BLaER1 (cell line): ENCODE measurements around the gene MAN2A1.

Experiments used
- H3K27ac ChIP-seq: shearing (Covaris generic); formaldehyde crosslinking; 2 replicates; pipeline ENCODE4 v1.8.1; 2022
- H3K27me3 ChIP-seq: shearing (Covaris generic); formaldehyde crosslinking; 2 replicates; pipeline ENCODE4 v1.8.1; 2022
- H3K36me3 ChIP-seq: shearing (Covaris generic); formaldehyde crosslinking; 2 replicates; pipeline ENCODE4 v1.8.1; 2022
- H3K4me1 ChIP-seq: shearing (Covaris generic); formaldehyde crosslinking; 2 replicates; pipeline ENCODE4 v1.8.1; 2022
- H3K4me2 ChIP-seq: shearing (Covaris generic); formaldehyde crosslinking; 2 replicates; pipeline ENCODE4 v1.8.1; 2022
- H3K4me3 ChIP-seq: shearing (Covaris generic); formaldehyde crosslinking; 2 replicates; pipeline ENCODE4 v1.8.1; 2022
- H3K9ac ChIP-seq: shearing (Covaris generic); formaldehyde crosslinking; 2 replicates; pipeline ENCODE4 v1.8.1; 2022
- H3K9me3 ChIP-seq: shearing (Covaris generic); formaldehyde crosslinking; 2 replicates; pipeline ENCODE4 v1.8.1; 2022
- H4K20me1 ChIP-seq: shearing (Covaris generic); formaldehyde crosslinking; 2 replicates; pipeline ENCODE4 v1.8.1; 2022
- Cebpa-rat ChIP-seq: shearing (Covaris generic); IDR thresholded peaks from 2 replicates; pipeline ENCODE4 v1.8.1; 2022

The MAN2A1 gene

DNA sequence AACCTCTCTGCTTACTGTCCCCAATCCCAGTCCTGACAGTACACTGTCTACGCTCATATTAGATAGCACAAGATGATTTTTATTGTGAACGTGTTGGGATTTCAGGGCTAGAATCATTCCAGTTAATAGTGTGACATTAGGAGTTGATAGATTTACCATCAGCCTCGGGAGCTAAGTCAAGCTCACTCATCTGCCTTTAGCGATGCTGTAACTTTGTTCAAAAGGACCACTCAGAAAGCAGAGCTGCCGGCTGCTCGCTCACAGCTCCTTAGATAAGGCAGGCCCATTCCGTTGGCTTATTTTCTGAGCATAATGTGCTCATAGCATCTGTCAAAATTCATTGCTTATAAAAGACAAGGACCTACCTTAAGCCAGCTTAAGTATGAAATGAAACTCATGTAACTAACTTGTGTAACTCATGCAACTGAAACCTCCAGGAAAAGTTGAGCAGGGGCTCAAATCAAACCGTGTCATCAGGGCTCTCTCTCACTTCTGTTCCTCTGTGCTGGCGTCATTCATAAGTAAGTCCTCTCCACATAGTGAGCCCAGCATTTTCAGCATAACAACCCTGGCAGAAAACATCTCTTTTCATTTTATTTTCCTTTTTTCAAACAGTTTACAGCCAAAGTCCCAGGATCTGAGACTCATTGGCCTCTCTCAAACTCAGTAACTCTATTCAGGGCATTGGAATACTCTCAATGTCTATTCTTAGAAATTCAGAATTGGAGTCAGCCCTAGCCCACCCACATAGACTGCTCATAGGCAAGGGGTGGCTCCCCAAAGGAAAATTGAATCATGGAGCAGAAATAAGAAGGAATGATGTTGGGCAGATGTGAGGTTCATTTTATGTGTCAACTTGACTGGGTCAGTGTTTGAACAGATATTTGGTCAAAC, 208.8 kb downstream of the MAN2A1 start:
- Histone ChIP-seq H3K9me3 (no peaks in the 10 kb centered on the region), H3K27me3 (no peaks in the 10 kb centered on the region), H3K27ac (no peak overlapping the region), H3K4me1 (no peaks in the 10 kb centered on the region), H3K36me3 (no peaks in the 10 kb centered on the region), H4K20me1 (no peaks in the 10 kb centered on the region), H3K9ac (no peak overlapping the region), H3K4me3 (no peak overlapping the region), H3K4me2 (no peak overlapping the region)
- no peak for TF ChIP-seq Cebpa-rat

DNA sequence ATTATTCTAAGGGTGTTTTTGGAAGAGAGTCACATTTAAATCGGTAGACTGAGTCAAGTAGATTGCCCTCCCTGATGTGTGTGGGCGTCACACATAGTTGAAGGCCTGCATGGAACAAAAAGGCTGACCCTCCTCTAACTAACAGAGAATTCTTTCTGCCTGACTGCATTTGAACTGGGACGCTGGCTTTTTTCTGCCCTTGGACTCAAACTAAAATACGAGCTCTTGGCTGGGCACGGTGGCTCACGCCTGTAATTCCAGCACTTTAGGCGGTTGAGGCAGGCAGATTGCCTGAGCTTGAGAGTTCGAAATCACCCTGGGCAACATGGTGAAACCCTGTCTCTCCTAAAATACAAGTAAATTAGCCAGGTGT, 209.4 kb downstream of the MAN2A1 start:
- H3K4me2 ChIP-seq, result no peak overlapping the region
- H3K27ac ChIP-seq, result no peak overlapping the region
- no peaks in the 10 kb centered on the region for H3K4me1 ChIP-seq
- no peak overlapping the region for H3K4me3 ChIP-seq
- no peaks in the 10 kb centered on the region for H4K20me1 ChIP-seq
- H3K36me3 ChIP-seq, result no peaks in the 10 kb centered on the region
- H3K9ac ChIP-seq, result no peak overlapping the region
- no peak for TF ChIP-seq Cebpa-rat
- no peaks in the 10 kb centered on the region for H3K27me3 ChIP-seq
- no peaks in the 10 kb centered on the region for H3K9me3 ChIP-seq

DNA sequence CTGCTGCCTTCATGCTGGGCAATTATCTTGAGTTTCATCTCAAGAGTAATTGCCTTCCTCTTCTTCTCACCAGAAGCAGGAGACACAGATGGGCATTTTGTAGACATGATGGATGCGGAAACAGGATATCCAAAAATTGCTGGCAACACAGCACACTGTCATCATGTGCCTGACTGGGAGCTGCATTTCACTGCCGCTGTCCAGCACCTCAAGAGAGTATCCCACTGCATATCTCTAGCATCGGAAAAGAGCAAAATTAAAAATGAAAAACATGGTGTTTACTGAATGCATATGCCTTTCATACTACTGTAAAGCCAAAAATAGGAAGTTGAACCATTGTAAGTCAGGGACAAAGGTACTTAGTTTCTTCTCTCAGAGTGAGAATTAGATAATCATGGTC, 210.7 kb downstream of the MAN2A1 start:
- Histone ChIP-seq H3K4me3 (no peak overlapping the region), H4K20me1 (no peaks in the 10 kb centered on the region), H3K9ac (no peak overlapping the region), H3K4me1 (no peaks in the 10 kb centered on the region), H3K4me2 (no peak overlapping the region), H3K27ac (no peak overlapping the region), H3K36me3 (no peaks in the 10 kb centered on the region), H3K27me3 (no peaks in the 10 kb centered on the region), H3K9me3 (no peaks in the 10 kb centered on the region)
- no peak for TF ChIP-seq Cebpa-rat

DNA sequence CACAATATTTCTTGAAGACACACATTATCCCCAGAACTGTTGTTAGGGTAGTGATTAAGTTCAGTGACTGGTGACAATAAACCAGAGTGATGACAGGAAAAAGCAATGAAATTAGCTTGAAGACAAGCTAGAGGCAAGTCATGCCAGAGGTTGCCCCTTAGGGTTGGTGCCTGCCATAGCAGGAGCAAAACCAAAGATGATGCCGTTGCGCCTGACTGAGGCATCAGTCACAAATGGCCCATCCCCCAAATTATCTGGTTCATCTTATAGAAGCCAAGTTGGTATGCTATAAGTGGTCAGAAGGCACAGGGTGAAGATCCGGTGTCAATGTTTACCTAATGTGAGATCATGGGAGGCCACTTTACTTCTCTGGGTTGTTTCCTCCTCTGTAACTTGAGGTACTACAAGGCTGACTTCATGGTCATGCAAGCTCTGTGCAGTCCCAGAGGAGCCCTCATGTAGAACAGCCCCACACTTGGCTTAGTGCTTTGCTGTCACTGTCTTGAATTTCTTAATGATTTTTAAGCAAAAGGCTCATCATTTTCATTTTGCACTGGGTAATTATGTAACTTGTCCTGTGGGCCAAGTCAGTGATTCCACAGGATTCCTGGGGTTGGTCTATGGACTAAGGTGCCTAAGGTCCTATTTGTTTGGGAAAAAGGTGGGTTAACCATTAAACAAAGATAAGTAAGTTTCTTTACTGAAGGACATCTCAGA, 211.3 kb downstream of the MAN2A1 start:
- no peak overlapping the region for H3K4me2 ChIP-seq
- no peak overlapping the region for H3K9ac ChIP-seq
- no peaks in the 10 kb centered on the region for H3K27me3 ChIP-seq
- no peak for TF ChIP-seq Cebpa-rat
- no peaks in the 10 kb centered on the region for H3K4me1 ChIP-seq
- H3K9me3 ChIP-seq, result no peaks in the 10 kb centered on the region
- no peaks in the 10 kb centered on the region for H4K20me1 ChIP-seq
- H3K27ac ChIP-seq, result no peak overlapping the region
- no peak overlapping the region for H3K4me3 ChIP-seq
- H3K36me3 ChIP-seq, result no peaks in the 10 kb centered on the region

DNA sequence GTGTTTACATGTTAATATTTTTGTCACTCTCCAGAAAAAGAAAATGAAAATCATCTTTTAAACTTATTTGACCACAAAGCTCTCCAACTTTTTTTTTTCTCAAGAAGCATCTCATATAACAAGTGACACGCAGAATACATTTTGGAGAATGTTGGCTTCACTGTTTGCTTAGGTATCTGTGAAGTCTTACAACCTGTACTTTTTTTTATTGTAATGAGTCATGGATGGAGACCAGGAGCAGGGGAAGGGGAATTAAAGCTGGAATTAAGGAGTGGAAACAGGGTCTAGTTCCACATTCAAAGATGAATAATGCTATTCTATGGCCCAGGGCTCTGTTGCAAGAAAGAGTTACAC, 211.9 kb downstream of the MAN2A1 start:
- Histone ChIP-seq H3K9me3 (no peaks in the 10 kb centered on the region), H3K4me1 (no peaks in the 10 kb centered on the region), H3K36me3 (no peaks in the 10 kb centered on the region), H3K27me3 (no peaks in the 10 kb centered on the region), H3K27ac (no peak overlapping the region), H4K20me1 (no peaks in the 10 kb centered on the region), H3K4me2 (no peak overlapping the region), H3K4me3 (no peak overlapping the region), H3K9ac (no peak overlapping the region)
- TF ChIP-seq Cebpa-rat, result no peak

DNA sequence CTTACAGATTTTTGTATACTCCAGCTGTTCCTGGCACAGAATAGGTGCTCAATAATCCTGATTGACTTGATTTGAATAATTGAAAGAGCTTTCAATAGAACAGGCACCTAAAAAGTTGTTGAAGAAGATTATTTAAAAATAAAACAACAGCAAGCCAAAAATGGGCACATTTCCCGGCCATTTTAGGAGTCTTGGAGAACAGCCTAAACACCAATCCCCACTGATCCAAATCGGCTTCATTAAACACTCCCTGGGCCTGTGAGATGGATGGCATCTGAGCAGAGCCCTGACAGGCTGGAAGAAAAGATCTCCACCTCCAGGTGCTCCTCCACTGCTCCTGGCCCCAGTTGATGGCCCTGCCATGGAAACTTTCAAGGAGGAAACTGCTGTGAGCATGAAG, 213.3 kb downstream of the MAN2A1 start:
- Histone ChIP-seq H3K4me1 (no peaks in the 10 kb centered on the region), H3K36me3 (no peaks in the 10 kb centered on the region), H3K4me3 (no peak overlapping the region), H3K9ac (no peak overlapping the region), H4K20me1 (no peaks in the 10 kb centered on the region), H3K27me3 (no peaks in the 10 kb centered on the region), H3K9me3 (no peaks in the 10 kb centered on the region), H3K27ac (no peak overlapping the region), H3K4me2 (no peak overlapping the region)
- no peak for TF ChIP-seq Cebpa-rat

DNA sequence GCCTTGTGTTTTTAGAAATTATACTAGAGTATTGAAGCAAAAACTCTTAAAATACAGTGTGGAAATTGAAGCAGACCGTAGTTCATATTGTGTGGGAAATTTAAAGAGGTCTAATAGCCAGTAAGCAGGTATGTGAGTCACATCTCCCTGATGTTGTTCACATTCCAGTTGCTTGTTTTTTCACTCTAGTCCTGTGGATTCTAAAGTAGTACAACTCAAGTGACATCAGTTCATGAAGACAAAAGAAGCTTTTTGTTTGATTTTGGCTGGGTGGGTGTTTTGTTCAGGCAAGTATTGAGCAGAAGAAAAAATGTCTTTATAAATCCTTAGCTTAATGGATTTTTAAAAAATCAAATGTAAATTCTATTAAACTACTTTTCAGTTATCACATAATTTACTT, 216.2 kb downstream of the MAN2A1 start:
- no peaks in the 10 kb centered on the region for H4K20me1 ChIP-seq
- no peaks in the 10 kb centered on the region for H3K36me3 ChIP-seq
- H3K4me3 ChIP-seq, result no peak overlapping the region
- H3K27me3 ChIP-seq, result no peaks in the 10 kb centered on the region
- TF ChIP-seq Cebpa-rat, result no peak
- no peaks in the 10 kb centered on the region for H3K4me1 ChIP-seq
- H3K9me3 ChIP-seq, result no peaks in the 10 kb centered on the region
- H3K27ac ChIP-seq, result no peak overlapping the region
- H3K4me2 ChIP-seq, result no peak overlapping the region
- no peak overlapping the region for H3K9ac ChIP-seq

DNA sequence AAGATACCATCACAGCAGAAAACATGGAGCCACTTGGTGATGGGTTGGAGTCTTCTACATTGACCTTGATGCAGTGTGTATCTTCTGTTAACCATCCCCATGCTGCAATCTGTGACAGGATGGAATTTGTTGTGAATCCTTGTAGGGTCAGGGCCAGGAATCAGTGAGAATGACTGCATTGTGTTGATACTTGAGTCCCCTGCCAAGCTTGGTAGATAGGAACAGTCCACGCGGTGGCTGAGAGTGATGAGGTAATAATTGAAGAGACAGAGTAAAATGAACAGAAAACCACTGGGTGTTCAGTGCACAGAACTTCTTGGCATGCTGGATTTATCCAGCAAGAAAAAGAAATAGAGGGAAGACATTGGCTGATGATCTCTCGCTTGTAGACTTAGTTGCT, 217.5 kb downstream of the MAN2A1 start:
- no peaks in the 10 kb centered on the region for H3K4me1 ChIP-seq
- no peaks in the 10 kb centered on the region for H3K9me3 ChIP-seq
- no peak overlapping the region for H3K27ac ChIP-seq
- no peak overlapping the region for H3K4me2 ChIP-seq
- H3K36me3 ChIP-seq, result no peaks in the 10 kb centered on the region
- no peak for TF ChIP-seq Cebpa-rat
- H3K4me3 ChIP-seq, result no peak overlapping the region
- no peak overlapping the region for H3K9ac ChIP-seq
- no peaks in the 10 kb centered on the region for H4K20me1 ChIP-seq
- H3K27me3 ChIP-seq, result no peaks in the 10 kb centered on the region

DNA sequence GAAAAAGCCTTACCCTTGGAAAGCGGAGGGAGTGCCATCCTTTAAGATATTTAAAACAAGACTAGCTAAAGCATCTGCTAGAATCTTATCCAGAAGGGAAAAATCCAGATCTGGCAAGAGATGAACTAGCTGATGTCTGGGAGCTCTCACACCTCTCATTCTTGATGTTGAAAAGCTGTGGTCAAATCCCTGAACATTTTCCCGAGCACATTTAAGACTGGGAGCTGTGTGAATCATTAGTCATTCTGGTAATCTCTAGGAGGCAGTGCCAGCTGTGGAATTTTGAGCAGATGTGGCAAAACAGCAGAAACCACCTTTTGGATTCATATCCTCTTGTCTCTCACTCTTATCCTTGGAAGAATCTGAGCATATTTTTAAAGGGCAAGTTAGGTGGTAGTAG, 218.0 kb downstream of the MAN2A1 start:
- Histone ChIP-seq H3K9me3 (no peaks in the 10 kb centered on the region), H3K4me1 (no peaks in the 10 kb centered on the region)

DNA sequence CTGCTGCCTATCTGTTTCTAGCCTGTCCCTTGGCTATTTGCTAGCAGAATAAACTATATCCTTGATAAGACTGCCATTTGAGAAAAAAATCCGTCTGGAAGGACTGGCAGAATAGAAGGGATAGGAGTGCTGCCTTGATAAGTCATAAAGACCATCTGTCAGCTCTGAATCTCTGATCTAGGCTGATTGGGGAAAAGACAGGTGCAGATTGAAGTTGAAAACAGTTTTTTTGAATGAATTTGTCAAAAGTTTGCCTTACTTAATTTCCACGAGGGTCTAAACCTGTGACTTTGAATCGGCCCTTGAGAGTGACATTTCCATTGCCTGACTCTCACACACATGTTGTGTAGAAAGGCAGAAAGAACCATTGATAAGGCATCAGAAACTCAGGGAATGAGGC, 218.6 kb downstream of the MAN2A1 start:
- Histone ChIP-seq H3K4me3 (no peak overlapping the region), H3K4me1 (no peaks in the 10 kb centered on the region), H3K9me3 (no peaks in the 10 kb centered on the region), H3K27ac (no peak overlapping the region), H3K36me3 (no peaks in the 10 kb centered on the region), H4K20me1 (no peaks in the 10 kb centered on the region), H3K27me3 (no peaks in the 10 kb centered on the region), H3K4me2 (no peak overlapping the region), H3K9ac (no peak overlapping the region)
- no peak for TF ChIP-seq Cebpa-rat

More for the DNA sequence above, 218.0 kb downstream of the MAN2A1 start:
- Histone ChIP-seq H3K4me2 (no peak overlapping the region), H3K4me3 (no peak overlapping the region), H3K36me3 (no peaks in the 10 kb centered on the region), H3K9ac (no peak overlapping the region), H3K27me3 (no peaks in the 10 kb centered on the region), H3K27ac (no peak overlapping the region), H4K20me1 (no peaks in the 10 kb centered on the region)
- no peak for TF ChIP-seq Cebpa-rat
